Measurements from ENCODE around the gene HELZ.

DNA sequence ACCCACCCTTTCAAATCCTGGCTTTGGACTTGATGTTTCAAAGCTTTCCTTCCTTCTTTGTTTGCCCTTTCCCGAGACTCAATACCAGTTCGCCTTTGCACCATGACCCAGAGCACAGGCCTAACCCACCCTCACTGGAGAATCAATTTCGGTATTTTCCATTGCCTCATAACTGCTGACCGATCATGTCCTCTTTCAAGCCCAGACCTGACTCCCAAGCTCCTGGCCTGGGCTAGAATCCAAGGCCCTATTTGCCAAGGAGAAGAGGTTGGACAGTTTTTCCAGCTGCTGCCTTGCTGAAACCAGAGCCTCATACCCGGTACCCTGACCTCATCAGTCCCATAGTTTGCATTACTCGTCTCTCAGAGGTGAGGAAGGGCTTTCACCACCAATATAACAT is 35.3 kb upstream of the HELZ start:
- TF ChIP-seq EZH2 (IDR thresholded peaks at IDR 0.05; ENCODE audit: insufficient read depth, poor library complexity, severe bottlenecking), result no peak
- TF ChIP-seq EZH2phosphoT487 (IDR thresholded peaks at IDR 0.05; ENCODE audit: insufficient read depth, low read depth), result no peak
